HCT116 (cell line): ENCODE data around the gene F7. TPM values are rescaled to one million over a fixed set of nuclear protein-coding genes. Genes with fewer than 3 reads are reported as not detected.

ENCODE experiments used
- ATAC-seq: fragments of 200-7000 bp; cut with Tn5 transposase; 2 replicates; pipeline ENCODE4 v1.9.1; 2020; ENCODE audit warnings: mild to moderate bottlenecking, moderate library complexity
- BruUV-seq: library from RNA; stranded (reverse); fragments of 400-500 nt; replicated peaks from 2 replicates; lab custom pipeline; 2021; lab: Mats Ljungman, UMichigan
- CTCF ChIA-PET: fragments of 300-600 bp; sonication (Branson Sonifier 250); formaldehyde crosslinking; loops from one replicate; lab custom pipeline; 2021; ENCODE audit warnings: antibody characterized with exemption; lab: Charles Lee
- POLR2A ChIA-PET: fragments of 300-600, 350-600 bp; sonication (Branson Sonifier 250); formaldehyde crosslinking; loops from one replicate; lab custom pipeline; 2021; ENCODE audit warnings: antibody characterized with exemption; lab: Charles Lee
- RAD21 ChIA-PET, 2 experiments: fragments of 300-600 bp; sonication (Branson Sonifier 250); formaldehyde crosslinking; loops; one replicate each; lab custom pipeline; 2023; ENCODE audit warnings: low total read pairs in 2 of 2; ENCODE audit not compliant: uncharacterized antibody in 2 of 2, unreplicated experiment in 2 of 2, low non-redundant PET in 1 of 2; lab: Charles Lee
- DNase-seq: peaks from one replicate; pipeline ENCODE4 v3.0.0-alpha.2; 2010; ENCODE audit warnings: low read depth, low spot score
- H2AFZ ChIP-seq: fragments of 200-600 bp; shearing (Covaris generic), sonication (generic); 2 replicates; pipeline ENCODE4 v1.6.1; 2017; ENCODE audit warnings: low read depth, mixed run types, mixed read lengths, antibody characterized with exemption, low read length; ENCODE audit not compliant: poor library complexity, severe bottlenecking
- H3K27ac ChIP-seq: 2 replicates; pipeline ENCODE4 v1.5.1; 2012; ENCODE audit warnings: low read depth, low read length
- H3K27me3 ChIP-seq: fragments of 200-600 bp; sonication (generic); 2 replicates; pipeline ENCODE4 v1.6.1; 2016; ENCODE audit warnings: mixed run types, low read length, mixed read lengths; ENCODE audit not compliant: insufficient read depth
- H3K36me3 ChIP-seq, 2 experiments: fragments of 200-500 bp in 1 of 2; fragments of 200-600 bp in 1 of 2; sonication (Bioruptor generic) in 1 of 2; sonication (generic) in 1 of 2; 2 replicates each; pipeline versions ENCODE4 v1.5.1 to v1.6.1; 2014 to 2016; ENCODE audit warnings: low read length in 2 of 2, inconsistent platforms in 1 of 2, mixed read lengths in 1 of 2, mixed run types in 1 of 2; ENCODE audit not compliant: insufficient read depth in 2 of 2, control insufficient read depth in 1 of 2
- H3K4me1 ChIP-seq, 2 experiments: fragments of 200-600 bp in 1 of 2; sonication (generic) in 1 of 2; 2 replicates each; pipeline versions ENCODE4 v1.5.1 to v1.6.1; 2012 to 2017; ENCODE audit warnings: low read length in 2 of 2, inconsistent platforms in 1 of 2, mild to moderate bottlenecking in 1 of 2, mixed read lengths in 1 of 2, mixed run types in 1 of 2, moderate library complexity in 1 of 2; ENCODE audit not compliant: insufficient read depth in 2 of 2, control insufficient read depth in 1 of 2
- H3K4me2 ChIP-seq: fragments of 200-600 bp; sonication (generic); 2 replicates; pipeline ENCODE4 v1.6.1; 2017; ENCODE audit warnings: mixed run types, low read length, mixed read lengths
- H3K4me3 ChIP-seq, 2 experiments: fragments of 200-600 bp in 1 of 2; sonication (generic) in 1 of 2; replicated peaks in 1 of 2; 2 replicates each; pipeline ENCODE4 v1.5.1; 2011 to 2016; ENCODE audit warnings: low read length in 2 of 2, control low read depth in 1 of 2, low read depth in 1 of 2, mild to moderate bottlenecking in 1 of 2, mixed read lengths in 1 of 2, mixed run types in 1 of 2
- H3K79me2 ChIP-seq: fragments of 200-600 bp; sonication (generic); 2 replicates; pipeline ENCODE4 v1.6.1; 2017; ENCODE audit warnings: mild to moderate bottlenecking, mixed run types, low read length, moderate library complexity, mixed read lengths; ENCODE audit not compliant: insufficient read depth
- H3K9ac ChIP-seq: fragments of 200-600 bp; sonication (generic); 2 replicates; pipeline ENCODE4 v1.6.1; 2016; ENCODE audit warnings: low read length, mixed read lengths
- H3K9me2 ChIP-seq: fragments of 200-600 bp; sonication (generic), shearing (Covaris generic); 2 replicates; pipeline ENCODE4 v1.6.1; 2017; ENCODE audit warnings: mixed run types, mild to moderate bottlenecking, moderate library complexity; ENCODE audit not compliant: insufficient read depth
- H3K9me3 ChIP-seq, 2 experiments: fragments of 200-500 bp in 1 of 2; fragments of 200-600 bp in 1 of 2; sonication (Bioruptor generic) in 1 of 2; sonication (generic) in 1 of 2; 2 replicates each; pipeline ENCODE4 v1.6.1; 2014 to 2017; ENCODE audit warnings: low read length in 2 of 2, mixed read lengths in 2 of 2, inconsistent platforms in 1 of 2, low read depth in 1 of 2, mild to moderate bottlenecking in 1 of 2, mixed run types in 1 of 2, moderate library complexity in 1 of 2; ENCODE audit not compliant: control insufficient read depth in 1 of 2, insufficient read depth in 1 of 2
- H4K20me1 ChIP-seq: fragments of 200-600 bp; sonication (generic), shearing (Covaris generic); 2 replicates; pipeline ENCODE4 v1.6.1; 2017; ENCODE audit warnings: mixed run types, mild to moderate bottlenecking, moderate library complexity; ENCODE audit not compliant: insufficient read depth
- CBX3 ChIP-seq: IDR thresholded peaks from 2 replicates; pipeline ENCODE4 v1.6.1; 2012; ENCODE audit warnings: low read depth
- CEBPB ChIP-seq: IDR thresholded peaks from 2 replicates; pipeline ENCODE4 v1.6.1; 2012; ENCODE audit warnings: low read depth
- EGR1 ChIP-seq: IDR thresholded peaks from 2 replicates; pipeline ENCODE4 v1.6.1; 2012; ENCODE audit warnings: low read depth
- ELF1 ChIP-seq: IDR thresholded peaks from 2 replicates; pipeline ENCODE4 v1.6.1; 2012; ENCODE audit warnings: low read depth, borderline replicate concordance
- EZH2phosphoT487 ChIP-seq: fragments of 200-600 bp; IDR thresholded peaks from 2 replicates; pipeline ENCODE4 v1.6.1; 2018; ENCODE audit warnings: antibody characterized with exemption, borderline replicate concordance
- FOSL1 ChIP-seq: IDR thresholded peaks from 2 replicates; pipeline ENCODE4 v1.6.1; 2012; ENCODE audit warnings: low read depth
- POLR2A ChIP-seq: IDR thresholded peaks from 2 replicates; pipeline ENCODE4 v1.7.0; 2011; ENCODE audit warnings: borderline replicate concordance; ENCODE audit not compliant: insufficient read depth, insufficient read length; ENCODE audit errors: extremely low read depth
- POLR2AphosphoS5 ChIP-seq: IDR thresholded peaks from 2 replicates; pipeline ENCODE4 v1.6.1; 2011; ENCODE audit warnings: mild to moderate bottlenecking, low read depth, low read length, moderate library complexity
- SP1 ChIP-seq: IDR thresholded peaks from 2 replicates; pipeline ENCODE4 v1.6.1; 2012; ENCODE audit warnings: low read depth
- SRF ChIP-seq: IDR thresholded peaks from 2 replicates; pipeline ENCODE4 v1.6.1; 2012; ENCODE audit warnings: low read depth
- TCF7L2 ChIP-seq: IDR thresholded peaks from 2 replicates; pipeline ENCODE4 v1.7.0; 2011; ENCODE audit warnings: borderline replicate concordance, inconsistent platforms; ENCODE audit not compliant: insufficient read depth, insufficient read length; ENCODE audit errors: extremely low read depth
- YY1 ChIP-seq: IDR thresholded peaks from 2 replicates; pipeline ENCODE4 v1.6.1; 2011; ENCODE audit warnings: low read length, low read depth, moderate library complexity, mild to moderate bottlenecking; ENCODE audit not compliant: insufficient replicate concordance; ENCODE audit errors: extremely low read depth
- ZNF274 ChIP-seq: fragments of 200-500 bp; sonication (Bioruptor generic); IDR thresholded peaks from 2 replicates; pipeline ENCODE4 v1.6.1; 2014; ENCODE audit warnings: mild to moderate bottlenecking, low read depth, low read length, inconsistent platforms
- intact Hi-C: fragments of 100-400 bp; cut with micrococcal nuclease; formaldehyde crosslinking; loops from 2 replicates; pipeline ENCODE4 v1.10.0; 2022
- total RNA-seq: library from RNA; stranded (reverse); gene quantifications from one replicate; pipeline ENCODE4 v1.2.1, GENCODE V29; 2021; ENCODE audit not compliant: unreplicated experiment
- TF ChIP-seq, protein P1 (sequence below): IDR thresholded peaks from 2 replicates; pipeline ENCODE4 v1.6.1; 2012; ENCODE audit warnings: low read depth
- TF ChIP-seq, protein P2 (sequence below): IDR thresholded peaks from 2 replicates; pipeline ENCODE4 v1.6.1; 2012
- TF ChIP-seq, protein P3 (sequence below), 3 experiments: fragments of 200-600 bp in 1 of 3; sonication (generic) in 1 of 3; IDR thresholded peaks in 2 of 3; conservative IDR thresholded peaks in 1 of 3; 2 replicates each; pipeline ENCODE4 v1.5.1; 2012 to 2017; ENCODE audit warnings: low read depth in 2 of 3, low read length in 2 of 3, antibody characterized with exemption in 1 of 3, borderline replicate concordance in 1 of 3, control low read depth in 1 of 3, mild to moderate bottlenecking in 1 of 3, mixed read lengths in 1 of 3, mixed run types in 1 of 3, moderate library complexity in 1 of 3; ENCODE audit not compliant: insufficient read depth in 1 of 3
- TF ChIP-seq, protein P4 (sequence below): IDR thresholded peaks from 2 replicates; pipeline ENCODE4 v1.6.1; 2011; ENCODE audit warnings: mild to moderate bottlenecking, low read length, moderate library complexity; ENCODE audit not compliant: insufficient replicate concordance; ENCODE audit errors: extremely low read depth
- TF ChIP-seq, protein P5 (sequence below): IDR thresholded peaks from 2 replicates; pipeline ENCODE4 v1.6.1; 2012

The F7 gene
- total RNA-seq, 1 experiment from 2014 or later = not detected

DNA sequence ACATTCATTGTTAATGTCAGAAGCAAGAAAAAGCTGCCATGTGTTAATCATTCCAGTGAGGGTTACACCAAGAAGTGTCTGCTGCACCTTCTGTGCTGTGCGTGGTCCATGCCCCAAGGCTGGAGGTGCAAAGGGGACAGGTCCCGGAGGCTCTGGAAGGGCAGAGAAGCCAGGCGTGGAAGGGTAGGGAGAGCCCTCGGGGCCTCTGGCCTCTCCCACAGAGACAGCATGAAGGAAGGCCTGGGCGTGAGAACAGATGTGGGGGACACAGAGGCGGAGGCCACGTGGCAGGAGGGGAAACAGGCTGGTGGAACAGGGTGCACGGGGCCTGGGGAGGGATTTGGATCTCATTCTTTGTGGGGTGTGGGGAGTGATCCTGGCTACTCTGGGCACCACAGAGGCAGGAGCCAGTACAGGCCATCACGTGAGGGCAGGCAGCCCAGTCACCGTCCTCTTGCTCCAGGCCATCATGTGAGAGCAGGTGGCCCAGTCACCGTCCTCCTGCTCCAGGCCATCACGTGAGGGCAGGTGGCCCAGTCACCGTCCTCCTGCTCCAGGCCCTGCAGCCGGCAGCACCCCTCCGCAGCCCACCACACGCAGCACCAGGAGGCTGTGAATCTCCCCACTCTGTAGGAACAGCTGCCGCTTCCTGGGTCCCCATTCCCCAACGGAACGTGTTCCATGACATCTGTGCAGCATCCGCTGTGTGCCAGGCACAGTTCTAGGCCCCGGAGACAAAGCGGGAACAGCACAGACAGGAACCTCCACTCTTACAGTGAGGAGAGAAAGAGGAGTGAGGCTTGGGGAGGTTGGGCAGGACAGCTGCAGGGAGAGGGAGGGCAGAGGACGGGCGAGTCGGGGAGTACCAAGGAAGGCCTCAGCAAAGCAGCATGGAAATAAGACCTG lies 10.2 kb upstream of the F7 start:
- H3K27ac ChIP-seq = no peak overlapping the region
- H3K79me2 ChIP-seq = no peaks in the 10 kb centered on the region
- no peaks in the 10 kb centered on the region for H3K9me2 ChIP-seq
- no peaks in the 10 kb centered on the region for H3K36me3 ChIP-seq
- H2AFZ ChIP-seq = no peak overlapping the region
- no peak overlapping the region for H3K4me2 ChIP-seq
- no peaks in the 10 kb centered on the region for H3K9me3 ChIP-seq
- intact Hi-C loops = no loop called here
- no peak overlapping the region for H3K9ac ChIP-seq
- H3K4me3 ChIP-seq = no peak overlapping the region
- DNase-seq (no peak), ATAC-seq (no peak)
- ChIA-PET RAD21 (no interaction called here), POLR2A (no interaction called here), CTCF (no interaction called here)
- peaks cover 5% of the 10 kb centered on the region; the same call in 1 of the 2 replicates for H3K27me3 ChIP-seq
- H3K4me1 ChIP-seq = no peaks in the 10 kb centered on the region
- no TSS peak for BruUV-seq
- H4K20me1 ChIP-seq = no peaks in the 10 kb centered on the region
- TF ChIP-seq CEBPB (no peak), YY1 (no peak), ELF1 (no peak), SRF (no peak), FOSL1 (no peak), EZH2phosphoT487 (no peak), SP1 (no peak), CBX3 (no peak), EGR1 (no peak), POLR2A (no peak), POLR2AphosphoS5 (no peak), ZNF274 (no peak), TCF7L2 (no peak)
- TF ChIP-seq, protein P1, sequence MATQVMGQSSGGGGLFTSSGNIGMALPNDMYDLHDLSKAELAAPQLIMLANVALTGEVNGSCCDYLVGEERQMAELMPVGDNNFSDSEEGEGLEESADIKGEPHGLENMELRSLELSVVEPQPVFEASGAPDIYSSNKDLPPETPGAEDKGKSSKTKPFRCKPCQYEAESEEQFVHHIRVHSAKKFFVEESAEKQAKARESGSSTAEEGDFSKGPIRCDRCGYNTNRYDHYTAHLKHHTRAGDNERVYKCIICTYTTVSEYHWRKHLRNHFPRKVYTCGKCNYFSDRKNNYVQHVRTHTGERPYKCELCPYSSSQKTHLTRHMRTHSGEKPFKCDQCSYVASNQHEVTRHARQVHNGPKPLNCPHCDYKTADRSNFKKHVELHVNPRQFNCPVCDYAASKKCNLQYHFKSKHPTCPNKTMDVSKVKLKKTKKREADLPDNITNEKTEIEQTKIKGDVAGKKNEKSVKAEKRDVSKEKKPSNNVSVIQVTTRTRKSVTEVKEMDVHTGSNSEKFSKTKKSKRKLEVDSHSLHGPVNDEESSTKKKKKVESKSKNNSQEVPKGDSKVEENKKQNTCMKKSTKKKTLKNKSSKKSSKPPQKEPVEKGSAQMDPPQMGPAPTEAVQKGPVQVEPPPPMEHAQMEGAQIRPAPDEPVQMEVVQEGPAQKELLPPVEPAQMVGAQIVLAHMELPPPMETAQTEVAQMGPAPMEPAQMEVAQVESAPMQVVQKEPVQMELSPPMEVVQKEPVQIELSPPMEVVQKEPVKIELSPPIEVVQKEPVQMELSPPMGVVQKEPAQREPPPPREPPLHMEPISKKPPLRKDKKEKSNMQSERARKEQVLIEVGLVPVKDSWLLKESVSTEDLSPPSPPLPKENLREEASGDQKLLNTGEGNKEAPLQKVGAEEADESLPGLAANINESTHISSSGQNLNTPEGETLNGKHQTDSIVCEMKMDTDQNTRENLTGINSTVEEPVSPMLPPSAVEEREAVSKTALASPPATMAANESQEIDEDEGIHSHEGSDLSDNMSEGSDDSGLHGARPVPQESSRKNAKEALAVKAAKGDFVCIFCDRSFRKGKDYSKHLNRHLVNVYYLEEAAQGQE = no peak
- TF ChIP-seq, protein P2, sequence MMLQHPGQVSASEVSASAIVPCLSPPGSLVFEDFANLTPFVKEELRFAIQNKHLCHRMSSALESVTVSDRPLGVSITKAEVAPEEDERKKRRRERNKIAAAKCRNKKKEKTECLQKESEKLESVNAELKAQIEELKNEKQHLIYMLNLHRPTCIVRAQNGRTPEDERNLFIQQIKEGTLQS = no peak
- TF ChIP-seq, protein P3, sequence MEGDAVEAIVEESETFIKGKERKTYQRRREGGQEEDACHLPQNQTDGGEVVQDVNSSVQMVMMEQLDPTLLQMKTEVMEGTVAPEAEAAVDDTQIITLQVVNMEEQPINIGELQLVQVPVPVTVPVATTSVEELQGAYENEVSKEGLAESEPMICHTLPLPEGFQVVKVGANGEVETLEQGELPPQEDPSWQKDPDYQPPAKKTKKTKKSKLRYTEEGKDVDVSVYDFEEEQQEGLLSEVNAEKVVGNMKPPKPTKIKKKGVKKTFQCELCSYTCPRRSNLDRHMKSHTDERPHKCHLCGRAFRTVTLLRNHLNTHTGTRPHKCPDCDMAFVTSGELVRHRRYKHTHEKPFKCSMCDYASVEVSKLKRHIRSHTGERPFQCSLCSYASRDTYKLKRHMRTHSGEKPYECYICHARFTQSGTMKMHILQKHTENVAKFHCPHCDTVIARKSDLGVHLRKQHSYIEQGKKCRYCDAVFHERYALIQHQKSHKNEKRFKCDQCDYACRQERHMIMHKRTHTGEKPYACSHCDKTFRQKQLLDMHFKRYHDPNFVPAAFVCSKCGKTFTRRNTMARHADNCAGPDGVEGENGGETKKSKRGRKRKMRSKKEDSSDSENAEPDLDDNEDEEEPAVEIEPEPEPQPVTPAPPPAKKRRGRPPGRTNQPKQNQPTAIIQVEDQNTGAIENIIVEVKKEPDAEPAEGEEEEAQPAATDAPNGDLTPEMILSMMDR (IDR thresholded peaks at IDR 0.05 in 2 of 3, conservative IDR thresholded peaks at IDR 0.05 in 1 of 3; ENCODE audit: borderline replicate concordance in 1 of 3, insufficient read depth in 1 of 3, low read depth in 2 of 3, low read length in 2 of 3) = no peak
- TF ChIP-seq, protein P4, sequence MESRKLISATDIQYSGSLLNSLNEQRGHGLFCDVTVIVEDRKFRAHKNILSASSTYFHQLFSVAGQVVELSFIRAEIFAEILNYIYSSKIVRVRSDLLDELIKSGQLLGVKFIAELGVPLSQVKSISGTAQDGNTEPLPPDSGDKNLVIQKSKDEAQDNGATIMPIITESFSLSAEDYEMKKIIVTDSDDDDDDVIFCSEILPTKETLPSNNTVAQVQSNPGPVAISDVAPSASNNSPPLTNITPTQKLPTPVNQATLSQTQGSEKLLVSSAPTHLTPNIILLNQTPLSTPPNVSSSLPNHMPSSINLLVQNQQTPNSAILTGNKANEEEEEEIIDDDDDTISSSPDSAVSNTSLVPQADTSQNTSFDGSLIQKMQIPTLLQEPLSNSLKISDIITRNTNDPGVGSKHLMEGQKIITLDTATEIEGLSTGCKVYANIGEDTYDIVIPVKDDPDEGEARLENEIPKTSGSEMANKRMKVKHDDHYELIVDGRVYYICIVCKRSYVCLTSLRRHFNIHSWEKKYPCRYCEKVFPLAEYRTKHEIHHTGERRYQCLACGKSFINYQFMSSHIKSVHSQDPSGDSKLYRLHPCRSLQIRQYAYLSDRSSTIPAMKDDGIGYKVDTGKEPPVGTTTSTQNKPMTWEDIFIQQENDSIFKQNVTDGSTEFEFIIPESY = no peak
- TF ChIP-seq, protein P5, sequence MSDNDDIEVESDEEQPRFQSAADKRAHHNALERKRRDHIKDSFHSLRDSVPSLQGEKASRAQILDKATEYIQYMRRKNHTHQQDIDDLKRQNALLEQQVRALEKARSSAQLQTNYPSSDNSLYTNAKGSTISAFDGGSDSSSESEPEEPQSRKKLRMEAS = no peak
